ENCODE data around the gene ZNF846. TPM values are rescaled to one million over a fixed set of nuclear protein-coding genes. Genes with fewer than 3 reads are reported as not detected.

The ZNF846 gene
- total RNA-seq (10 to 100 TPM; 29.5 to 34.0 TPM), polyA plus RNA-seq (10 to 100 TPM in 1 of 3 donors, 1 to 10 TPM in 2; 6.0 to 10.6 (median 9.5) TPM), total RNA-seq (7.8 to 39.0 (median 23.1) reads per million in 6 experiments)

DNA sequence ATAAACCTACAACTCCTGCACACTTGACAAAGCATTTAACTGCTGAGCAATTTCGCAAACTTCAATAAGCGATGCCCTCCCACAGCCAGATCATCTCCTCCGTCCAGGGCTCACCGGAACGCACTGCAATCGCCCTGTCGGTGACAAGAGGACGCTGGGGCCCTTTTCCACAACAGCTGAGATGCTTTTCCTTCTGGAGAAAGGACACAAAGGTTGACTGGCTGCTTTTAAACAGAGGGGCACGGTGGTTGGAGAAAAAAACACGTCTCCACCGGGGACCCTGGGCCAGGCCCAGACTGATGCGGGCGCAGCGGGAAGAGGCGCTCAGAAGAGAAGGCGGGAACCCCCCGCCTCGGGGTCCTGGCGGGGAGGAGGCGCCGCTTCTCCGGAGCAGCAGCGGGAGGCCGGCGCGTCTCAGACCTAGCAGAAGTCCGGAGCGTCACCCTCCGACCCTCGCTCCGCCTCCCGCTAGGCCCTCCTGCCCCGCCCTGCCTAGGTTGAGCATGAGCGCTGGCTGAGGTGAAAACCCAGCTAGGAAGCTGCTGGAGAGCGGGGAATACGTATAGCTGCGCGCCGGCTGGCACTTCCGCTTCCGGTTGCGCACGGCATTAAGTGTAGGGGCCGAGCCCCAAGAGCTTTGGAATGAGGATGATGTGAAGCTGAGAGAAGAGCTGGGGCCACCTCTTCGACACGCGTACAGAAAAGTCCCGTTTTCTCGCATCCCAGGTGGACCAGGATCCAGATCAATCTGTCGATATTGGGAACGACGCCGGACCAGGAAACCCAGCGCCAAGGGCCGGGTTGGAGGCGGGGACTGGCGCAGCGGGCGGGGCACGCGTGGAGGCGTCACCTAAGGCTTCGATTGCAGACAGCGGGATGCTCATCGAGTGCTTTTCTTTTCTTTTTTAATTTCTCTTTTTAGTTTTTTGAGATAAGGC lies at the start of gene ZNF846:
TSS of gene ZNF846 (minus strand) at position 564 of the 938 bp plus-strand sequence. CDS start 3,788 bp downstream, outside the sequence.
- H3K27ac Mint-ChIP-seq = peak within 1 kb of the TSS; percentile 91 to 100 (median 99)
- peaks cover 2 to 22% (median 10%) of the 10 kb centered on the region in 4 donors for H3K4me1 Mint-ChIP-seq
- H3K4me3 Mint-ChIP-seq = peak within 1 kb of the TSS; percentile 89 to 99 (median 96)
- peaks cover 0 to 13% (median 10%) of the 10 kb centered on the region in 9 donors for H3K9me3 Mint-ChIP-seq
- ATAC-seq (peak; percentile 95 to 98), DNase-seq (peak; percentile 83 to 96 (median 92))
- H3K36me3 Mint-ChIP-seq = peaks cover 10 to 26% (median 25%) of the 10 kb centered on the region in 3 donors
- H3K27me3 Mint-ChIP-seq = no peaks in the 10 kb centered on the region
- POLR2A ChIA-PET = interaction anchor here (0.5 to 2.2 kb wide), 19 partner anchors 14 to 483 kb away, joined by 3 to 14 read pairs (median 6); partner anchors contain the start of genes FBXL12, PIN1, UBL5 and ZNF266

DNA sequence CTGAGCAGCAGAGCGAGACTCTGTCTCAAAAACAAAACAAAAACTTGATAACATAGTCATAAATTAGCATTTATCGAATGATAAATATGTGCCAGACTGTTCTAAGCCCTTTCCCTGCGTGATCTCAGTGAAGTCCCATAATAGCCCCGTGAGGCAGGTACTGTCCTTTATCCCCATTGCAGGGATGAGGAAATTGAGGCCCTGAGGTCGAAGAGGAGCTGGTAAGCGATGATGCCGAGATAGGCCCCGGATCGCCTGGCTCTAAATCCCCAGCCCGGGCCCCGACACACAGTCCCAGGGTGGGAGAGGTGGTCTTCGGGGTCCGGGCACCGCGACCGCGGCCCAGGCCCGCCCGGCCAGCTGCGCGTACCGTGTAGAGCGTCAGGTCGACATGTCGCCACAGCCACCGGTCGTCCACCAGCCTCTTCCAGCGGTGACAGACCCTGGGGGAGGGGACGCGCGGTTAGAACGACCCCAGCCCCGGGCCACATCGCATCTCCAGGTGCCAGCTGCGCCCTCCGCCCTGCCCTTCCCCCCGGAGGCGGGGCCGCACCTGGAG lies 49.7 kb upstream of the ZNF846 start:
- no peaks in the 10 kb centered on the region for H3K27me3 Mint-ChIP-seq
- H3K4me1 Mint-ChIP-seq = peaks cover 13 to 42% (median 33%) of the 10 kb centered on the region in 4 donors
- H3K9me3 Mint-ChIP-seq = peaks cover 0 to 6% (median 0%) of the 10 kb centered on the region in 9 donors
- peak in 1 of 10 donors; percentile 20 for DNase-seq
- H3K4me3 Mint-ChIP-seq = peak overlapping the region; percentile 89 to 94 (median 92)
- H3K27ac Mint-ChIP-seq = peak overlapping the region; percentile 83 to 98 (median 93)
- no peak for ATAC-seq
- POLR2A ChIA-PET = interaction anchor here (0.6 to 2.2 kb wide), 21 partner anchors 9 to 1302 kb away, joined by 3 to 23 read pairs (median 4); partner anchors contain the start of genes PIN1, UBL5 and ZNF846
- H3K36me3 Mint-ChIP-seq = peaks cover 4 to 28% (median 25%) of the 10 kb centered on the region in 3 donors

DNA sequence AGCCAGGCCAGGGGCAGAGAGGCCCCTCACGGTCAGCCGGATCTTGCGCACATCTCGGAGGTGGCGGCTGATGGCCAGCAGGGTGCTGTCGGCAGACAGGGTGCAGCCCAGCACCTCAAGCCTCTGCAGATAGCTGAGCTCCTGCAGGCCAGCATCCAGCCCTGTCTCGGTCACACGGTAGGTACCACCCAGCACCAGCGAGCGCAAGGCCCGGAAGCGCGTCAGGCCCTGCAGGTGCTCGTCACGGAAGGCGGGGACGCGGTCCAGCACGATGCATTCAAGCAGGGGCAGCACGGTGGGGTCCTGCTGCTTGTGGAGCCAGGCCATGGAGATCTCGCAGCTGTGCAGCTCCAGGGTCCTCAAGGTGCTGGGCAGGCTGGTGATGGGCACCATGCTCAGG lies 42.6 kb upstream of the ZNF846 start:
- Mint-ChIP-seq H3K36me3 (peaks cover under 1 to 39% (median 23%) of the 10 kb centered on the region in 3 donors), H3K27me3 (no peaks in the 10 kb centered on the region), H3K4me3 (no peak overlapping the region), H3K4me1 (peaks cover 16 to 50% (median 35%) of the 10 kb centered on the region in 4 donors), H3K27ac (no peak overlapping the region), H3K9me3 (peaks cover 0 to 2% (median 0%) of the 10 kb centered on the region in 9 donors)
- ATAC-seq (no peak), DNase-seq (no peak)
- POLR2A ChIA-PET = interaction anchor here (3.6 kb wide), 1 partner anchor 8 kb away, joined by 14 read pairs; the partner anchor contains the start of gene FBXL12

DNA sequence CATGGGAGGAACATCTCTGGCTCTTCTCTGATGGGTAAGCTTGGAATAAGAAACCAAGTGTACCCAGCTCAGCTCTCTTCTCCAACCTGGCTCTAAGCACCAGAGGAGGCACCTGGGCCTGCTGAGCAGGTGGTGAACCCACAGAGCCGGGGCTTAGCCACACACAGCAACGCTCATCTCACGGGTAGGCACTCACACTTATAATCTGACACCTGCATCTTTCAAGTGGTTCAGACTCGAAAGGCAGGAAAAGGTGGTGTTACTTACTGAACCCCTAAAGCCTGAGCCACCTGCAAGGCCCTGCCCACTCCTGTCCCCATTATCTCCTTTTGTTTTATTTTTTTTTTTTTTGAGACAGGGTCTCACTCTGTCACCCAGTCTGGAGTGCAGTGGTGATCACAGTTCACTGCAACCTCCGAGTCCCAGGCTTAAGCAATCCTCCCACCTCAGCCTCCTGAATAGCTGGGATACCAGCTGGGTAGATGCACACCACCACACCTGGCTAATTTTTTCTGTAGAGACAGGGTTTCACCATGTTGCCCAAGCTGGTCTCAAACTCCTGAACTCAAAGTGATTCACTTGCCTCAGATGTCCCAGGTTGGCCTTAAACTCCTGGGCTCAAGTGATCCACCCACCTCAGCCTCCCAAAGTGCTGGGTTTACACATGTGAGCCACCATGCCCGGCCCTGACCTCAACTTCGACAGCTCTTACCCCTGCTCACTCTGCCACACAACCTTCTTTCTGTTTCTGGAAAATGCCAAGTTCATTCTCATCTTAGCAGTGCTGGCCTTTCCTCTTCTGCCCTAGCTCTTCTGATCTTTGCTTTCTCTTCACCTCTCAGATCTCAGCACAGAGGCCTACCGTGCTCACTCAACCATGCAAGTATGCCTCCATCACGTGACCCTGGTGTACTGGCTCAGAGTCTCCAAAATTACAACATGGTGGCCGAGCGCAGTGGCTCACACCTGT lies 40.6 kb upstream of the ZNF846 start:
- peak in 8 of 10 donors; percentile 19 to 73 (median 42) for DNase-seq
- H3K4me1 Mint-ChIP-seq = peaks cover 14 to 48% (median 32%) of the 10 kb centered on the region in 4 donors
- POLR2A ChIA-PET = interaction anchor here (0.7 to 3.6 kb wide), 7 partner anchors 10 to 202 kb away, joined by 3 to 14 read pairs (median 4); partner anchors contain the start of genes FBXL12 and UBL5

DNA sequence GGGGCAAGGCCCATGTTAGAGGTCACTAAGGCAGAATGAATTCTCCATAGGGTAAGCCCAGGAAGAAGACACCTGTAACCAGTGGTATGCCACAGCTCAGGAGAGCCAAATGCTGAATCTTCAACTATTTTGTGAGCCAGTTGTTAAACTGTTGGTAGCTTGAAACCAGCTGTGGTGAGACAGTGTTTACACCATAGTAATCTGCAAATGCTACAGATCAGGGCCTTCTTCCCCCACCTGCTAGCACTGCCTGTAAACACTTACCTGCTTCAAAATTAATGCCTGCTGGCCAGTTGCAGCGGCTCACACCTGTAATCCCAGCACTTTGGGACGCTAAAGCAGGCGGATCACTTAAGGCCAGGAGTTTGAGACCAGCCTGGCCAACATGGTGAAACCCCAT lies 38.3 kb upstream of the ZNF846 start:
- Mint-ChIP-seq H3K4me3 (no peak overlapping the region), H3K27ac (peak overlapping the region; percentile 43 to 95 (median 87))
- ATAC-seq = no peak

More for the DNA sequence above, 40.6 kb upstream of the ZNF846 start:
- Mint-ChIP-seq H3K36me3 (peaks cover 0 to 25% (median 9%) of the 10 kb centered on the region in 3 donors), H3K27me3 (no peaks in the 10 kb centered on the region), H3K9me3 (peaks cover 0 to 2% (median 0%) of the 10 kb centered on the region in 9 donors), H3K4me3 (peak overlapping the region in 9 of 10 donors; percentile 18 to 86 (median 53)), H3K27ac (peak overlapping the region; percentile 87 to 97 (median 91))
- peak; percentile 92 to 97 for ATAC-seq

DNA sequence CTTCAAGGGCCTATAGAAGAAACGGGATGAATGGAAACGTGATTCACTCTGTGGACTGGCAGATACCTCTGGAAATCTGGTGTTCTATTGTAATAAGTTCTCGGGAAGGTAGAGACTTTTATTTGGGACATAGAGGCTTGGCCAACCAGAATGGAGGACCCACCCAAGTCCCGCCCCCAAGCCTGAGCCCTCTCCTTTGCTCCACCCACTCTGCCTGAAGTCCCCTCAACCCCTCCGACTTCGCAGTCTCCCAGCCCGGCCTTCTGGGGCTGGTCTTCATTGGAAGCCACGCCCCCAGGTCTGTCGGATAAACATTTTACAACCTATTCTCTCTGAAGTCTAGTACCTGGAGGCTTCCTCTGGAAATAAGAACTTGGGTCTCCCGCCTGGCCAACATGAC lies 33.4 kb upstream of the ZNF846 start:
- H3K27ac Mint-ChIP-seq = peak overlapping the region in 4 of 10 donors; percentile 14 to 80 (median 29)
- peaks cover 2 to 35% (median 14%) of the 10 kb centered on the region in 4 donors for H3K4me1 Mint-ChIP-seq
- ATAC-seq = no peak
- no peaks in the 10 kb centered on the region for H3K9me3 Mint-ChIP-seq
- H3K4me3 Mint-ChIP-seq = no peak overlapping the region
- peaks cover 0 to 2% (median 0%) of the 10 kb centered on the region in 3 donors for H3K36me3 Mint-ChIP-seq
- H3K27me3 Mint-ChIP-seq = no peaks in the 10 kb centered on the region
- no peak for DNase-seq
- POLR2A ChIA-PET = no interaction called here

More for the DNA sequence above, 38.3 kb upstream of the ZNF846 start:
- Mint-ChIP-seq H3K27me3 (no peaks in the 10 kb centered on the region), H3K9me3 (no peaks in the 10 kb centered on the region), H3K36me3 (peaks cover 0 to 13% (median 7%) of the 10 kb centered on the region in 3 donors), H3K4me1 (peaks cover 12 to 51% (median 32%) of the 10 kb centered on the region in 4 donors)
- no peak for DNase-seq
- POLR2A ChIA-PET = interaction anchor here (0.6 to 1.9 kb wide), 4 partner anchors 11 to 761 kb away, joined by 5 to 10 read pairs (median 5); partner anchors contain the start of gene FBXL12

DNA sequence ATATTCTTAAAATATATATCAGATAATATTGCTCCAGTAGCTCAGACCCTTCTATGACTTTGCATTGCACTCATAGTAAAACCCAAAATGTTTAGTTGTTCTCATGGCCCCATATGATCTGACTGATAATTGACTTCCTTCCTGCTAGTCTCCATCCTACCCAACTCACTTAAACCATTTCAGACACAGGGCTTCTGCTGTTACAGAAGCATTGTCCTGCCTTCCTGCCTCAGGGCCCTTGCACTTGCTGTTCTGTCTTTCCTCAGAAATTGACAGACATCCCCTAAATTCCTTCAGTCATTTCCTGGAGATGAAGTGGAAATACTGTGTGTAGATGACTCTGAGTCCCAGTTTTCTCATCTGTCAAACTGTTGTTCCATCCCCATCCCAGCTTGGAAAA lies 30.6 kb upstream of the ZNF846 start:
- peak overlapping the region in 1 of 10 donors; percentile 42 for H3K4me3 Mint-ChIP-seq

DNA sequence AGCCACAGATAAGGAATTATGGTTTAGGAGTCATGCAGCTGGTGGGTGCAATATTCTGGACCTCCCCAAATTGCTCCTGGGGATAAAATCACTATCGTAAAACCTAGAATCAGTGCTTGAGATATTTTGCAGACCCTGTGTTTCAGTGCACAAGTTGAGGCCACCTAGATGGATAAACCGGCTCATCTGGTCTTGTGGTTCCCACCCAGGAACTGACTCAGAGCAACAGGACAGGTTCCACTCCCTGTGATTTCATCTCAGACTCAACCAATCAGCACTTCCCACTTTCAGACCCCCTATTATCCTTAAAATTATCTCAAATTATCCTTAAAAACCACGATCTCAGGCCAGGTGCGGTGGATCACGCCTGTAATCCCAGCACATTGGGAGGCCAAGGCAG lies 29.3 kb upstream of the ZNF846 start:
- Mint-ChIP-seq H3K9me3 (peaks cover 0 to 6% (median 0%) of the 10 kb centered on the region in 9 donors), H3K4me1 (peaks cover 9 to 31% (median 25%) of the 10 kb centered on the region in 4 donors), H3K4me3 (no peak overlapping the region), H3K27ac (peak overlapping the region in 2 of 10 donors; percentile 36 to 57), H3K27me3 (no peaks in the 10 kb centered on the region), H3K36me3 (no peaks in the 10 kb centered on the region)
- no peak for DNase-seq
- POLR2A ChIA-PET = interaction anchor here (2.1 kb wide), 2 partner anchors 11 to 21 kb away, joined by 5 to 10 read pairs; partner anchors contain the start of gene FBXL12
- no peak for ATAC-seq

More for the DNA sequence above, 30.6 kb upstream of the ZNF846 start:
- DNase-seq (no peak), ATAC-seq (no peak)
- Mint-ChIP-seq H3K36me3 (peaks cover 0 to 2% (median 0%) of the 10 kb centered on the region in 3 donors), H3K27ac (peak overlapping the region in 5 of 10 donors; percentile 41 to 87 (median 55)), H3K27me3 (no peaks in the 10 kb centered on the region), H3K4me1 (peaks cover 7 to 32% (median 18%) of the 10 kb centered on the region in 4 donors), H3K9me3 (no peaks in the 10 kb centered on the region)
- POLR2A ChIA-PET = interaction anchor here (0.6 to 2.1 kb wide), 5 partner anchors 10 to 536 kb away, joined by 3 to 10 read pairs (median 3); partner anchors contain the start of genes FBXL12 and PIN1

DNA sequence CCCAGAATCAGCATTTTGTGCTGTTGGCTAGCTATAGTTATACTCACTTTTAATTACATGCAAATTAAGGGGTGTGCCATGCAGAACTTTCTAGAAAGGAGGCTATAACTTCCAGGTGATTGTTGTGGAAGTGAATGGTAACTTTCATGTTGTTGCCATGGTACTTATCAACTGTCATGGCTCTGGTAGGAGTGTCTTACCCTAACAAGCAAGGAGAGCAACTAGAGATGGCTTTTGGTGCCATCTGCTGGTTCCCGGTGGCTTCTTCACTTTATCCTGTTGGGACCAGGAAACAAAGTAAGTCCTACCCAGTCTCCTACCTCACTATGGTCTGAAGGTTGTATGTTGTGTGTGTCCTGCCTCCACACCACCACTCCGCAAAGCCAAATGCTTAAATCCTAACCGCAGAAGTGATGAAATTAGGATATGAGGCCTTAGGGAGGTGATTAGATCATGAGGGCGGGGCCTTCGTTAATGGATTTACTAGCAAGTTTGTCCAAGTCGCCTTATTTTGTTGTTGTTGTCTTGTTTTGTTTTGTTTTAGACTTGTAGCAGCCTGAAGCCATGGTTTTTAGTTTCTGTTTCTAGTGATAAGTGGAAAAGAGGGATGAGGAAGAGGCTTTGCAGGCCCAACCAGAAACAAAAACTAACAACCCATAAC lies 27.7 kb upstream of the ZNF846 start:
- Mint-ChIP-seq H3K4me3 (peak overlapping the region in 2 of 10 donors; percentile 28 to 65), H3K27ac (peak overlapping the region; percentile 81 to 98 (median 91)), H3K36me3 (no peaks in the 10 kb centered on the region), H3K9me3 (peaks cover 0 to 6% (median 0%) of the 10 kb centered on the region in 9 donors), H3K4me1 (peaks cover 9 to 34% (median 29%) of the 10 kb centered on the region in 4 donors), H3K27me3 (no peaks in the 10 kb centered on the region)
- POLR2A ChIA-PET = interaction anchor here (0.7 to 1.3 kb wide), 9 partner anchors 11 to 1684 kb away, joined by 3 to 10 read pairs (median 4); partner anchors contain the start of genes FBXL12 and ZNF561
- ATAC-seq (peak; percentile 40 to 54), DNase-seq (peak; percentile 61 to 94 (median 86))

DNA sequence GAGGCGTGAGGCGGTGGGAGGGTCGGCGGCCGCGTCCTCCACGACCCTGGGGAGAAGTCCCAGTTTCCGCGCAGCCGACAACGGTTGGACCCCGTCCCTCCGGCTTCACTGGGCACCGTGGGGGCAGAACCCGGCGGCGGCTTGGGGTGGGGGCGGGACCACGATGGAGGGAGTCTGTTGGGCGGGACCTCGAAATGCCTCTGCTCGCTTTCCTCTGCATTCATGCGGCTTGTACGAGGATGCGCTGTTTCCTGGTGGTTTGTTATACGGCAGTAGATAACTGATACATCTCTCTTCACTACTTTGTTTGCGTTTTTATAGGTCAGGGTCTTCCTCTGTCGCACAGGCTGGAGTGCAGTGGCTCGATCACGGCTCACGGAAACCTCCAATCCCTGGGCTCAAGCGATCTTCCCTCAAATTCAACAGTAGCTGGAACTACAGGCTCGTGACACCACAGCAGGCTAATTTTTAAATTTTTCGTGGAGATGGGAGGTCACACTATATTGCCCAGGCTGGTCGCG lies 24.6 kb upstream of the ZNF846 start:
- POLR2A ChIA-PET = interaction anchor here (0.6 to 2.4 kb wide), 7 partner anchors 16 to 1623 kb away, joined by 4 to 14 read pairs (median 6); partner anchors contain the start of genes FBXL12, ZNF559, ZNF561 and ZNF846
- peak; percentile 26 to 29 for ATAC-seq
- H3K36me3 Mint-ChIP-seq = no peaks in the 10 kb centered on the region

More for the DNA sequence above, 24.6 kb upstream of the ZNF846 start:
- Mint-ChIP-seq H3K4me3 (peak overlapping the region; percentile 86 to 97 (median 90)), H3K9me3 (peaks cover 0 to 6% (median 0%) of the 10 kb centered on the region in 9 donors), H3K4me1 (peaks cover 10 to 39% (median 27%) of the 10 kb centered on the region in 4 donors), H3K27ac (peak overlapping the region; percentile 91 to 99 (median 96)), H3K27me3 (no peaks in the 10 kb centered on the region)
- DNase-seq = peak in 6 of 10 donors; percentile 52 to 85 (median 59)

Data from naive thymus-derived CD8-positive, alpha-beta T cell (primary cell).